ENCODE data around the gene RAPGEF1.

The RAPGEF1 gene, protein sequence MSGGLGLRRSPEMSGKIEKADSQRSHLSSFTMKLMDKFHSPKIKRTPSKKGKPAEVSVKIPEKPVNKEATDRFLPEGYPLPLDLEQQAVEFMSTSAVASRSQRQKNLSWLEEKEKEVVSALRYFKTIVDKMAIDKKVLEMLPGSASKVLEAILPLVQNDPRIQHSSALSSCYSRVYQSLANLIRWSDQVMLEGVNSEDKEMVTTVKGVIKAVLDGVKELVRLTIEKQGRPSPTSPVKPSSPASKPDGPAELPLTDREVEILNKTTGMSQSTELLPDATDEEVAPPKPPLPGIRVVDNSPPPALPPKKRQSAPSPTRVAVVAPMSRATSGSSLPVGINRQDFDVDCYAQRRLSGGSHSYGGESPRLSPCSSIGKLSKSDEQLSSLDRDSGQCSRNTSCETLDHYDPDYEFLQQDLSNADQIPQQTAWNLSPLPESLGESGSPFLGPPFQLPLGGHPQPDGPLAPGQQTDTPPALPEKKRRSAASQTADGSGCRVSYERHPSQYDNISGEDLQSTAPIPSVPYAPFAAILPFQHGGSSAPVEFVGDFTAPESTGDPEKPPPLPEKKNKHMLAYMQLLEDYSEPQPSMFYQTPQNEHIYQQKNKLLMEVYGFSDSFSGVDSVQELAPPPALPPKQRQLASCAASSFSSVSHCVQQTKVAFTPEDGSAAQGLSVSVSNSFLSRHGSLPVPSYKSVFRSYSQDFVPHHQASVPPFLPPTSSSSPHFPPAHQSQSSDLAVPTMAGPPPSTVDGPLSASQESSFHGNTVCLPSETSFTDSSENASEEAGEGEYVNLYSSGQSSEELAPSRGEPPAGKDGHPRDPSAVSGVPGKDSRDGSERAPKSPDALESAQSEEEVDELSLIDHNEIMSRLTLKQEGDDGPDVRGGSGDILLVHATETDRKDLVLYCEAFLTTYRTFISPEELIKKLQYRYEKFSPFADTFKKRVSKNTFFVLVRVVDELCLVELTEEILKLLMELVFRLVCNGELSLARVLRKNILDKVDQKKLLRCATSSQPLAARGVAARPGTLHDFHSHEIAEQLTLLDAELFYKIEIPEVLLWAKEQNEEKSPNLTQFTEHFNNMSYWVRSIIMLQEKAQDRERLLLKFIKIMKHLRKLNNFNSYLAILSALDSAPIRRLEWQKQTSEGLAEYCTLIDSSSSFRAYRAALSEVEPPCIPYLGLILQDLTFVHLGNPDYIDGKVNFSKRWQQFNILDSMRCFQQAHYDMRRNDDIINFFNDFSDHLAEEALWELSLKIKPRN (N-terminal part only)

DNA sequence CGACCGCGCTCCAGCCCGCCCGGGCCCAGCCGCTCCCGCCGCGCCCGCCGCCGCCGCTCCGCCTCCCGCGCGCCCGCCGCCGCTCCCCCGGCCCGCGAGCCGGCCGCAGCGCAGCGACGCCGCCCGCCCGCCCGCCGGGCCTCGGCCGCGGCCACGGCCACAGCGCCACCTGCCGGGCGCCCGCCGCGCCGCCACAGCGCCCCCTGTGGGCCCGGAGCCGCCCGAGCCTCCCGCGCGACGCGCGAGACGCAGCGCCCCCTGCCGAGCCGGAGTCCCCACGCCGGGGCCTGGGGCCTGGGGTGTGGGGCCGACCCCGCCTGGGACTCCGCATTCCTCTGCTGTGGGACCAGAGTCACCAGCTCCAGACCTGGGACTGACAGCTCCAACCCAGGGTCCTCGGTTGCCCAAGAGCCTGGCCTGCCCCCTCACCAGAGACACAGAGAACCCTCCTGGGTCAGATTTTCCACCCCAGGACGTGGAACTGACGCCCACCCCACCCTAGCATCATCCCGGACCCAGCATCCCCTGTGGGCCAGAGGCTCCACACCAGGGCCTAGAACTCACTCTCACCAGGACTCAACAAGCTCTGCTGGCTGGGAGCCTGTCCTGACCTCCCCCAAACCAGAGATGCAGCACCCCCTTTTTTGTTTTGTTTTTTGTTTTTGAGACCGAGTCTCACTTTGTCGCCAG lies at the start of gene RAPGEF1:
RAPGEF1 (minus strand) TSS at position 118 of the 690 bp plus-strand sequence. CDS start 246 bp downstream, outside the sequence.
- DNase-seq (ENCODE audit: low read depth) = peak; percentile 66
- TF ChIP-seq CTCF (IDR thresholded peaks at IDR 0.05; ENCODE audit: low read depth, low read length) = peak; percentile 63
- TF ChIP-seq MAX (IDR thresholded peaks at IDR 0.05; ENCODE audit: low read depth, low read length) = no peak
- peak within 1 kb of the TSS; percentile 85 for H3K4me3 ChIP-seq (ENCODE audit: low read depth, low read length)

DNA sequence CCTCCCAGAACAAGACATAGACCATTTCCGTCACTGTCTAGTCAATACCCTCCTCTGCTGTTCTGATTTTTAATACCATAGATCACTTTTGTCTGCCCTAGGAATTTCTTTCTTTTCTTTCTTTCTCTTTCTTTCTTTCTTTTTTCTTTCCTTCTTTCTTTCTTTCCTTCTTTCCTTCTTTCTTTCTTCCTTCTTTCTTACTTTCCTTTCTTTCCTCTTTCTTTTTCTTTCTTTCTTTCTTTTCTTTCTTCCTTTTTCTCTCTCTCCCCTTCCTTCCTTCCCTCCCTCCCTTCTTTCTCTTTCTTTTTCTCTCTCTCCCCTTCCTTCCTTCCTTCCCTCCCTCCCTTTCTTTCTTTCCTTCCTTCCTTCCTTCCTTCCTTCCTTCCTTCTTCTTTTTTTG lies 49.0 kb upstream of the RAPGEF1 start:
- TF ChIP-seq MAX (IDR thresholded peaks at IDR 0.05; ENCODE audit: low read depth, low read length) = no peak
- no peak for TF ChIP-seq CTCF (IDR thresholded peaks at IDR 0.05; ENCODE audit: low read depth, low read length)
- TF ChIP-seq MYC (IDR thresholded peaks at IDR 0.05; ENCODE audit: low read depth, low read length) = no peak
- no peak for TF ChIP-seq POLR2A (IDR thresholded peaks at IDR 0.05; ENCODE audit: extremely low read depth, insufficient read length)
- no peak for DNase-seq (ENCODE audit: low read depth)
- no peak overlapping the region for H3K4me3 ChIP-seq (ENCODE audit: low read depth, low read length)

DNA sequence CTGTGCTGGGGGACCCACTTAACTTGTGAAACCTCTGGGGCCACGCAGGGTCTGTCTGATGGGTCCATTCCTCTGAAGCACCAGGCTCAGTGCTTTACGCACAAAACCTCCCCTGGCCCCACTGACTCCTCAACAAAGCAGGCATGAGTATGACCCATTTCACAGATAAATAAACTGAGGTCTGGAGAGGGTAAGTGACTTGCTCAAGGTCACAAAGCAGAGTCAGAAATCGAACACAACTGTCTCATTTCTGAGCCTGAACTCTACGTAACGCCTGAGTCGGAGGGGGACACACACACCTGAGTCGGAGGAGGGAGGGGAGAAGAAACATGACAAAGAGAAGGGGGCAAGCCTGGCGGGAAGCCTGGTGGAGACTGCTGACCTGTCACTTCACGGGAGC lies 48.0 kb upstream of the RAPGEF1 start:
- TF ChIP-seq POLR2A (IDR thresholded peaks at IDR 0.05; ENCODE audit: extremely low read depth, insufficient read length) (no peak), CTCF (IDR thresholded peaks at IDR 0.05; ENCODE audit: low read depth, low read length) (no peak)
- no peak overlapping the region for H3K4me3 ChIP-seq (ENCODE audit: low read depth, low read length)
- no peak for DNase-seq (ENCODE audit: low read depth)

DNA sequence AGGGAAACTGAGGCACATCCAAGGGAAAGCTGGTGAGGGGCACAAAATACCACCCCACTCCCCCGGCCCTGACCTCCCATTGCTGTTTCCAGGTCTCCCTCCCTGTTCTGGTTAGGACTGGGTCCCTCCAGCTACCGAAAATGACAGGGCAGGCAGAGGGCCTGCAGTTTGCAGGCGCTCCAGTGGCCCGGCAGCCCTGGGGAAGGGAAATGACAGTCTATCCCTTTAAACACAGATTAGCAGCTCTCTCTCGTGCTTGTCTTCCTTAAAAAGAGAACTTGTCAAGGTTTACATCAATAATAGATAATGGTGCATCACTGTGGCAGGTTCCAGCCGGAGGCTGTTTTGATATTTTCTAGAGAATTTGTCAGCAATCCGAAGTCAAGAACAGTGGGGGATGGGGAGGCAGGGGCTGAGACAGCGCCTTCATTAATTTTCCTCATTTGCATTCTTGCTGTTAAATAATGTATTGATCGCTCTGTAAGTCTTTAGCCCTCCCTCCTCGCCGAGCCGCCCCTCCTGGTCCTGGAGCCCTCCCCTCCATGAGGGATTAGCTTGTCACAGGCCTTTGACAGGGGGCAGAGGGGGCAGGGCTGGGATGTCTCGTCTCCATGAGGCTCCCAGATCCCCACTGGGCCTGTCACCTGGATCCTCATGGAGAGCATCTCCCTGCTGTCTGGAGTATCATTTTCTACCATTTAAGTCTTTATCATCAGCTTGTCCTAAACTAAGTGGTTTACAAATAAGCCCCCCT lies 45.0 kb upstream of the RAPGEF1 start:
- TF ChIP-seq CTCF (IDR thresholded peaks at IDR 0.05; ENCODE audit: low read depth, low read length) (no peak), MAX (IDR thresholded peaks at IDR 0.05; ENCODE audit: low read depth, low read length) (no peak), MYC (IDR thresholded peaks at IDR 0.05; ENCODE audit: low read depth, low read length) (no peak), POLR2A (IDR thresholded peaks at IDR 0.05; ENCODE audit: extremely low read depth, insufficient read length) (no peak)
- DNase-seq (ENCODE audit: low read depth) = no peak
- H3K4me3 ChIP-seq (ENCODE audit: low read depth, low read length) = no peak overlapping the region

DNA sequence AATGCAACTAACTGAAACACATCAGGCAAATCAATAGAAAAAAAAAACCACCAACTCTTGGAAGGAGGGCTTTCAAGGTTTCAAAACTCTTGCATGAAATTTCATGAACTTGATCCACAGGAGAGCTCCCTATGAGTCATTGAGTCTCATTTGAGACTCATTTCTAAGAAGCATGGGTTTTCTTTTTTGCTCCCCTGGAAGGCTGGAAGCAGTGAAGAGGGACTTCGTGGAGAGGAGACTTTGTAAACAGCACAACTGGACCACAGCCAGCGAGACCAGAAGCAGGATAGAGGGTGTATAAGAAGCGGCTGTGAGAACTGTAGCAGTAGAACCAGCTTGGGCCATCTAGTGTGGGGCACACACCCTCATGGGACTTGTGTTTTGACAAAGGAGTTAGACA lies 41.2 kb upstream of the RAPGEF1 start:
- TF ChIP-seq POLR2A (IDR thresholded peaks at IDR 0.05; ENCODE audit: extremely low read depth, insufficient read length) (no peak), MAX (IDR thresholded peaks at IDR 0.05; ENCODE audit: low read depth, low read length) (no peak), MYC (IDR thresholded peaks at IDR 0.05; ENCODE audit: low read depth, low read length) (no peak), CTCF (IDR thresholded peaks at IDR 0.05; ENCODE audit: low read depth, low read length) (no peak)
- DNase-seq (ENCODE audit: low read depth) = peak; percentile 35
- no peak overlapping the region for H3K4me3 ChIP-seq (ENCODE audit: low read depth, low read length)
